ENCODE measurements around the gene ATRN. TPM values are rescaled to one million over a fixed set of nuclear protein-coding genes. Genes with fewer than 3 reads are reported as not detected.

Gene ATRN
- total and polyA plus RNA-seq, 7 donors = 3.9 to 18.6 (median 14.7) TPM

DNA sequence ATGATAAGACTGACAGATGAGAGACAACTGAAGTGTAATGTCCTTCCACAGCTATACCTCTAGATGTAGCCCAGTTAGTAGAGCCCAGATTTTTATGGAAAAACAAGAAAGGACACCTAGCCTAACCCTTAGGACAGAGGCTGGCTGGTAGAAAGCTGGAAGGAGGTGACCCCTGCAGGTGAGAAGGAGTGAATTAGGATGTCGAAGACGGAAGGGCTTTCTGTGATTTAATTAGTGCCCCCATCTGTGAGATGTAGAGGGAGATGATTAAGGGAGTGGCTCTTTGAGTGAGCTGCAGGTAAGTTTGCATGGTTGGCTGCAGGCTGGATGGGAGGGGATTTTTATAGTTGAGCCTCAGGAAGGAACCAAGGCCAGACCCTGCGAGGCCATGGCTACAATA is 109.6 kb downstream of the ATRN start:
- intact Hi-C loops (cut with DNase I) = no loop called here
- H3K27ac ChIP-seq = no peak overlapping the region
- TF ChIP-seq, protein P1, sequence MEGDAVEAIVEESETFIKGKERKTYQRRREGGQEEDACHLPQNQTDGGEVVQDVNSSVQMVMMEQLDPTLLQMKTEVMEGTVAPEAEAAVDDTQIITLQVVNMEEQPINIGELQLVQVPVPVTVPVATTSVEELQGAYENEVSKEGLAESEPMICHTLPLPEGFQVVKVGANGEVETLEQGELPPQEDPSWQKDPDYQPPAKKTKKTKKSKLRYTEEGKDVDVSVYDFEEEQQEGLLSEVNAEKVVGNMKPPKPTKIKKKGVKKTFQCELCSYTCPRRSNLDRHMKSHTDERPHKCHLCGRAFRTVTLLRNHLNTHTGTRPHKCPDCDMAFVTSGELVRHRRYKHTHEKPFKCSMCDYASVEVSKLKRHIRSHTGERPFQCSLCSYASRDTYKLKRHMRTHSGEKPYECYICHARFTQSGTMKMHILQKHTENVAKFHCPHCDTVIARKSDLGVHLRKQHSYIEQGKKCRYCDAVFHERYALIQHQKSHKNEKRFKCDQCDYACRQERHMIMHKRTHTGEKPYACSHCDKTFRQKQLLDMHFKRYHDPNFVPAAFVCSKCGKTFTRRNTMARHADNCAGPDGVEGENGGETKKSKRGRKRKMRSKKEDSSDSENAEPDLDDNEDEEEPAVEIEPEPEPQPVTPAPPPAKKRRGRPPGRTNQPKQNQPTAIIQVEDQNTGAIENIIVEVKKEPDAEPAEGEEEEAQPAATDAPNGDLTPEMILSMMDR (IDR thresholded peaks at IDR 0.05) = no peak
- H3K36me3 ChIP-seq (ENCODE audit: insufficient read depth in 1 of 2, low read depth in 1 of 2) = peaks cover 12 to 95% of the 10 kb centered on the region in 2 donors
- H3K4me1 ChIP-seq = no peaks in the 10 kb centered on the region
- WGBS, 3 donors = 90 to 92% (median 91%) methylated on average over 3 of the region's 3 CpGs
- ATAC-seq (no peak), DNase-seq (no peak)
- no peaks in the 10 kb centered on the region for H3K27me3 ChIP-seq (ENCODE audit: insufficient read depth in 3 of 3, low read length in 2 of 3)
- H3K9me3 ChIP-seq = no peaks in the 10 kb centered on the region
- H3K4me3 ChIP-seq = no peak overlapping the region

DNA sequence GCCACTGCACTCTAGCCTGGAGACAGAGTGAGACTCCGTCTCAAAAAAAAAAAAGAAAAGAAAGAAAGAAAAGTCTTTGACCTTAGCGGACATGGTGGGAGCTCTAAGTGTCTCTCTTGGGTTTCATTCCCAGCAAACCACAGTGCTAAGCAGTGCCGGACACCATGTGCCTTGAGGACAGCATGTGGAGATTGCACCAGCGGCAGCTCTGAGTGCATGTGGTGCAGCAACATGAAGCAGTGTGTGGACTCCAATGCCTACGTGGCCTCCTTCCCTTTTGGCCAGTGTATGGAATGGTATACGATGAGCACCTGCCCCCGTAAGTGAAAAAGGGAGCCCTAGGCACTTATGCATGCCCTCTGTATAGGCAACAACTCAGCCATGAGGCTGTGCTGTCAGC is 112.9 kb downstream of the ATRN start:
- Histone ChIP-seq H3K27ac (no peak overlapping the region), H3K4me1 (no peaks in the 10 kb centered on the region), H3K27me3 (ENCODE audit: insufficient read depth in 3 of 3, low read length in 2 of 3) (no peaks in the 10 kb centered on the region), H3K9me3 (no peaks in the 10 kb centered on the region), H3K36me3 (ENCODE audit: insufficient read depth in 1 of 2, low read depth in 1 of 2) (peaks cover 4 to 85% of the 10 kb centered on the region in 2 donors), H3K4me3 (no peak overlapping the region)
- TF ChIP-seq, protein P1 (IDR thresholded peaks at IDR 0.05) = no peak
- no peak for ATAC-seq
- intact Hi-C loops (cut with DNase I) = no loop called here
- DNase-seq = no peak
- WGBS, 3 donors = 84 to 98% (median 84%) methylated on average over 7 of the region's 7 CpGs

DNA sequence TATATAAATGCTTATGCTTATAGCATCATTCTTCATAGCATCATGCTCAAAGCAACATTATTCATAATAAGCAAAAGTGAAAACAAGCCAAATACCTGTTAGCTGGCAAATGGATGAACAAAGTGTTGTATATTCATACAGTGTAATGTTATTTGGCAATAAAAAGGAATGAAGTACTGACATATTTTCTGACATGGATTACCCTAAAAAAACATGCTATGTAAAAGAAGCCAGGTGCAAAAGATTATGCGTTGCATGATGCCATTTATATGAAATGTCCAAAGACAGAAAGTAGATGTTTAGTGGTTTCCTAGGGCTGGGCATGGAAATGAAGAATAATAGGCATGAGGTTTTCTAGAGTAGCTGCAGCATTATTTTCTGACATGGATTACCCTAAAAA is 115.3 kb downstream of the ATRN start:
- WGBS, 3 donors = 78 to 89% (median 87%) methylated on average over 1 of the region's 1 CpG

DNA sequence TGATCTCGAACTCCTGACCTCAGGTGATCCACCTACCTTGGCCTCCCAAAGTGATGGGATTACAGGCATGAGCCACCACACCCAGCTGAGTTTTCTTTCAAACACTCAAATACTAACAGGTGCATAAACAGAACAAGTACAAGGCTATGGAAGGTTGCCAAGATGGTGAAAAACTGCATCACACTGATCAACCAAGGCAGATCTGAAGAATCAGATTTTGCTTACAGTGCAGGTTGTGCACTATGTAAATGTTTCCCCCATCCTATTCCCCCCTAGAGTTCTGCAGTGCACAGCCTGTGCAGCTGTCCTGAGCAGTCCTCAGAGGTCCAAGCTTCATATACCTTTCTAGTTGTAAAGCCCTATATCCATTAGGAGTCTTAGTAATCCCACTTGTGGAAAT is 119.3 kb downstream of the ATRN start:
- intact Hi-C loops (cut with DNase I) = no loop called here
- Histone ChIP-seq H3K4me1 (no peaks in the 10 kb centered on the region), H3K27ac (no peak overlapping the region), H3K4me3 (no peak overlapping the region), H3K9me3 (no peaks in the 10 kb centered on the region), H3K27me3 (ENCODE audit: insufficient read depth in 3 of 3, low read length in 2 of 3) (no peaks in the 10 kb centered on the region), H3K36me3 (ENCODE audit: insufficient read depth in 1 of 2, low read depth in 1 of 2) (peaks cover 4 to 71% of the 10 kb centered on the region in 2 donors)
- DNase-seq = no peak
- WGBS, 3 donors = 89 to 100% (median 100%) methylated on average over 1 of the region's 1 CpG
- TF ChIP-seq, protein P1 (IDR thresholded peaks at IDR 0.05) = no peak
- no peak for ATAC-seq

More for the DNA sequence above, 115.3 kb downstream of the ATRN start:
- H3K4me1 ChIP-seq = no peaks in the 10 kb centered on the region
- no peak for DNase-seq
- intact Hi-C loops (cut with DNase I) = no loop called here
- H3K36me3 ChIP-seq (ENCODE audit: insufficient read depth in 1 of 2, low read depth in 1 of 2) = peaks cover 4 to 71% of the 10 kb centered on the region in 2 donors
- no peak overlapping the region for H3K4me3 ChIP-seq
- TF ChIP-seq, protein P1 (IDR thresholded peaks at IDR 0.05) = no peak
- no peaks in the 10 kb centered on the region for H3K9me3 ChIP-seq
- no peak for ATAC-seq
- H3K27me3 ChIP-seq (ENCODE audit: insufficient read depth in 3 of 3, low read length in 2 of 3) = no peaks in the 10 kb centered on the region
- H3K27ac ChIP-seq = no peak overlapping the region

DNA sequence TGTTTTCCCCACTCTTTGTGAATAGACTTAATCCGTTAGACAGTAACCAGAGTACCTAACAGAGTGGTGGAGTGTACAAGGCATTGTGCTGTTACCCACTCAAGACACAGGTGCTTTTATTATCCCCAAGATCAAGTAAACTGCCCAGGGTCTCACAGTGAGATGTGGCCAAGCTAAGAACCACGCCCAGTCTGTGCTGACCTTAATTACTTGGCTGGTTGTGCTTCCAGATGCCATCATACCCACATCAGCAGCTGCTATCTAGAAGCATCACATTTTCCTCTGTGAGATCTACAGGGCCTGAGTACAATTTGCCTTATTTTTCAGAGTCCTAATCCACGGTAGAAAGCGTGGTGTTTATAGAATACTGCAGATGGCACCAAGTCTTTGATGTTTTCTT is 122.1 kb downstream of the ATRN start:
- ATAC-seq = no peak
- peaks cover 13 to 73% of the 10 kb centered on the region in 2 donors for H3K36me3 ChIP-seq (ENCODE audit: insufficient read depth in 1 of 2, low read depth in 1 of 2)
- intact Hi-C loops (cut with DNase I) = no loop called here
- no peak overlapping the region for H3K4me3 ChIP-seq
- H3K9me3 ChIP-seq = no peaks in the 10 kb centered on the region
- no peaks in the 10 kb centered on the region for H3K27me3 ChIP-seq (ENCODE audit: insufficient read depth in 3 of 3, low read length in 2 of 3)
- H3K27ac ChIP-seq = no peak overlapping the region
- DNase-seq = no peak
- WGBS, 3 donors = 75 to 90% (median 77%) methylated on average over 4 of the region's 4 CpGs
- H3K4me1 ChIP-seq = no peaks in the 10 kb centered on the region
- TF ChIP-seq, protein P1 (IDR thresholded peaks at IDR 0.05) = no peak

All from psoas muscle (tissue), 8 donors.